ENCODE measurements around the gene GMDS.

GMDS gene

GRCh38 chr6:2203264-2203663 is 42.1 kb downstream of the GMDS start:
- DNase-seq: no peak

- DNase-seq: no peak
Observed at GRCh38 chr6:2197984-2198383, 47.4 kb downstream of the GMDS start.

GRCh38 chr6:2197177-2197671 is 48.2 kb downstream of the GMDS start:
- DNase-seq: no peak

- no peak for DNase-seq
Observed at GRCh38 chr6:2196079-2196679, 49.2 kb downstream of the GMDS start.

- no peak for DNase-seq
Observed at GRCh38 chr6:2194643-2195042, 50.8 kb downstream of the GMDS start.

- DNase-seq: no peak
Observed at GRCh38 chr6:2193931-2194330, 51.5 kb downstream of the GMDS start.

- no peak for DNase-seq
Observed at GRCh38 chr6:2192976-2193375, 52.4 kb downstream of the GMDS start.

- no peak for DNase-seq
Observed at GRCh38 chr6:2191390-2191740, 54.0 kb downstream of the GMDS start.

- DNase-seq: no peak
Observed at GRCh38 chr6:2190661-2191389, 54.6 kb downstream of the GMDS start.

GRCh38 chr6:2188856-2189384 is 56.5 kb downstream of the GMDS start:
- no peak for DNase-seq

GRCh38 chr6:2188397-2188796 is 57.0 kb downstream of the GMDS start:
- DNase-seq: no peak

- no peak for DNase-seq
Observed at GRCh38 chr6:2187826-2188225, 57.6 kb downstream of the GMDS start.

- DNase-seq: no peak
Observed at GRCh38 chr6:2186516-2186915, 58.9 kb downstream of the GMDS start.

- DNase-seq: no peak
Observed at GRCh38 chr6:2185466-2185865, 59.9 kb downstream of the GMDS start.

- DNase-seq: no peak
Observed at GRCh38 chr6:2184700-2185455, 60.5 kb downstream of the GMDS start.

- no peak for DNase-seq
Observed at GRCh38 chr6:2183752-2184151, 61.7 kb downstream of the GMDS start.

GRCh38 chr6:2183246-2183645 is 62.2 kb downstream of the GMDS start:
- DNase-seq: no peak

- no peak for DNase-seq
Observed at GRCh38 chr6:2182251-2182650, 63.2 kb downstream of the GMDS start.

- DNase-seq: no peak
Observed at GRCh38 chr6:2181567-2181966, 63.8 kb downstream of the GMDS start.

- no peak for DNase-seq
Observed at GRCh38 chr6:2179950-2180349, 65.5 kb downstream of the GMDS start.

- DNase-seq: no peak
Observed at GRCh38 chr6:2179241-2179640, 66.2 kb downstream of the GMDS start.

- DNase-seq: no peak
Observed at GRCh38 chr6:2178125-2178524, 67.3 kb downstream of the GMDS start.

GRCh38 chr6:2175825-2176224 is 69.6 kb downstream of the GMDS start:
- DNase-seq: no peak
